Left lobe of liver (tissue), 2 donors: ENCODE measurements around the gene TMX2. TPM values are rescaled to one million over a fixed set of nuclear protein-coding genes. Genes with fewer than 3 reads are reported as not detected.

Source experiments
- ATAC-seq: fragments of 200-7000 bp; cut with Tn5 transposase; one replicate; pipeline ENCODE4 v1.9.1; 2020; ENCODE audit warnings: mild to moderate bottlenecking, moderate library complexity
- DNase-seq: peaks from one replicate; pipeline ENCODE4 v3.0.0-alpha.2; 2020; ENCODE audit warnings: low spot score
- total RNA-seq: library from RNA; stranded (reverse); gene quantifications from one replicate; pipeline ENCODE4 v1.2.1, GENCODE V29; 2021
- donor health status: DM: no; HTN: no; CAD: no; lungs with moderate emphysema.
- donor health status: DM: no; HTN: yes; CAD: no.

Gene TMX2
- total RNA-seq, 1 donor from 2014 or later, result 43.0 TPM

- DNase-seq (no peak), ATAC-seq (peak; percentile 31)
Measured at GRCh38 chr11:57763568-57763967, 51.2 kb downstream of the TMX2 start.

- ATAC-seq, result no peak
- no peak for DNase-seq
Measured at GRCh38 chr11:57764021-57764420, 51.6 kb downstream of the TMX2 start.

GRCh38 chr11:57764566-57764965, 52.2 kb downstream of the TMX2 start:
- DNase-seq (no peak), ATAC-seq (peak; percentile 33)

GRCh38 chr11:57764972-57765371, 52.6 kb downstream of the TMX2 start:
- DNase-seq, result no peak

GRCh38 chr11:57770793-57771192, 58.4 kb downstream of the TMX2 start:
- ATAC-seq, result peak; percentile 98
- DNase-seq, result peak; percentile 65

More at GRCh38 chr11:57764972-57765371, 52.6 kb downstream of the TMX2 start:
- no peak for ATAC-seq

GRCh38 chr11:57771365-57771764, 59.0 kb downstream of the TMX2 start:
- ATAC-seq (no peak), DNase-seq (no peak)

GRCh38 chr11:57772562-57772961, 60.2 kb downstream of the TMX2 start:
- DNase-seq, result no peak
- ATAC-seq, result no peak

GRCh38 chr11:57773026-57773598, 60.7 kb downstream of the TMX2 start:
- no peak for ATAC-seq
- DNase-seq, result no peak

- no peak for DNase-seq
- no peak for ATAC-seq
Measured at GRCh38 chr11:57775491-57775890, 63.1 kb downstream of the TMX2 start.

GRCh38 chr11:57776031-57776521, 63.7 kb downstream of the TMX2 start:
- DNase-seq (no peak), ATAC-seq (no peak)

GRCh38 chr11:57776577-57777210, 64.3 kb downstream of the TMX2 start:
- ATAC-seq (no peak), DNase-seq (no peak)

GRCh38 chr11:57777969-57778317, 65.5 kb downstream of the TMX2 start:
- ATAC-seq, result peak; percentile 83

GRCh38 chr11:57778318-57779037, 66.1 kb downstream of the TMX2 start:
- ATAC-seq, result peak; percentile 89
- DNase-seq, result peak; percentile 96

More at GRCh38 chr11:57777969-57778317, 65.5 kb downstream of the TMX2 start:
- DNase-seq, result peak; percentile 81

GRCh38 chr11:57779276-57779675, 66.9 kb downstream of the TMX2 start:
- no peak for DNase-seq
- ATAC-seq, result peak; percentile 62

GRCh38 chr11:57781529-57781943, 69.1 kb downstream of the TMX2 start:
- ATAC-seq (no peak), DNase-seq (no peak)

- no peak for ATAC-seq
Measured at GRCh38 chr11:57785072-57785471, 72.7 kb downstream of the TMX2 start.

GRCh38 chr11:57786436-57786835, 74.0 kb downstream of the TMX2 start:
- ATAC-seq, result no peak
- no peak for DNase-seq

More at GRCh38 chr11:57785072-57785471, 72.7 kb downstream of the TMX2 start:
- DNase-seq, result no peak

GRCh38 chr11:57787006-57787604, 74.7 kb downstream of the TMX2 start:
- ATAC-seq (no peak), DNase-seq (no peak)

GRCh38 chr11:57787920-57788702, 75.7 kb downstream of the TMX2 start:
- DNase-seq (no peak), ATAC-seq (peak; percentile 68)

- ATAC-seq, result peak; percentile 39
- no peak for DNase-seq
Measured at GRCh38 chr11:57788703-57789088, 76.3 kb downstream of the TMX2 start.
